H9 (cell line): ENCODE data around the gene PAQR5. TPM values are rescaled to one million over a fixed set of nuclear protein-coding genes. Genes with fewer than 3 reads are reported as not detected.

Experiments
- DNase-seq: peaks from one replicate; pipeline ENCODE4 v3.0.0-alpha.2; 2017
- H2AFZ ChIP-seq: one replicate; pipeline ENCODE4 v1.6.1; 2013; ENCODE audit warnings: mild to moderate bottlenecking, low read length, control low read depth, moderate library complexity
- H2AK5ac ChIP-seq: 2 replicates; pipeline ENCODE4 v1.6.1; 2013; ENCODE audit warnings: low read length, control low read depth, mixed read lengths; ENCODE audit not compliant: insufficient read length
- H2BK120ac ChIP-seq: one replicate; pipeline ENCODE4 v1.6.1; 2013; ENCODE audit warnings: low read depth, mild to moderate bottlenecking, low read length, control low read depth, inconsistent platforms; ENCODE audit not compliant: poor library complexity, severe bottlenecking
- H2BK12ac ChIP-seq: 2 replicates; pipeline ENCODE4 v1.6.1; 2013; ENCODE audit warnings: low read length, control low read depth, mixed read lengths, low read depth; ENCODE audit not compliant: insufficient read length
- H2BK15ac ChIP-seq: 2 replicates; pipeline ENCODE4 v1.6.1; 2013; ENCODE audit warnings: low read depth, low read length, control low read depth
- H2BK20ac ChIP-seq: one replicate; pipeline ENCODE4 v1.6.1; 2013; ENCODE audit warnings: low read depth, mild to moderate bottlenecking, low read length, control low read depth, inconsistent platforms; ENCODE audit not compliant: poor library complexity, severe bottlenecking
- H2BK5ac ChIP-seq: 2 replicates; pipeline ENCODE4 v1.6.1; 2013; ENCODE audit warnings: low read length, control low read depth, mixed read lengths; ENCODE audit not compliant: insufficient read length
- H3K14ac ChIP-seq: 2 replicates; pipeline ENCODE4 v1.6.1; 2013; ENCODE audit warnings: low read length, control low read depth; ENCODE audit not compliant: insufficient read depth
- H3K18ac ChIP-seq: 2 replicates; pipeline ENCODE4 v1.6.1; 2013; ENCODE audit warnings: low read depth, mild to moderate bottlenecking, mixed read lengths, low read length, control low read depth; ENCODE audit not compliant: insufficient read length
- H3K23ac ChIP-seq: 2 replicates; pipeline ENCODE4 v1.6.1; 2013; ENCODE audit warnings: low read length, control low read depth, mixed read lengths, low read depth; ENCODE audit not compliant: insufficient read length
- H3K23me2 ChIP-seq: 2 replicates; pipeline ENCODE4 v1.6.1; 2013; ENCODE audit warnings: low read depth, mild to moderate bottlenecking, mixed read lengths, low read length, control low read depth; ENCODE audit not compliant: insufficient read length, poor library complexity, severe bottlenecking
- H3K27ac ChIP-seq: 2 replicates; pipeline ENCODE4 v1.5.1; 2013; ENCODE audit warnings: low read length, control low read depth, mixed read lengths, low read depth; ENCODE audit not compliant: insufficient read length
- H3K27me3 ChIP-seq: 2 replicates; pipeline ENCODE4 v1.6.1; 2013; ENCODE audit warnings: low read length, control low read depth, inconsistent platforms; ENCODE audit not compliant: insufficient read depth
- H3K4ac ChIP-seq: 2 replicates; pipeline ENCODE4 v1.6.1; 2013; ENCODE audit warnings: low read depth, mild to moderate bottlenecking, control low read depth, inconsistent platforms, low read length, moderate library complexity
- H3K4me1 ChIP-seq: 2 replicates; pipeline ENCODE4 v1.6.1; 2013; ENCODE audit warnings: low read length, control low read depth, inconsistent platforms; ENCODE audit not compliant: insufficient read depth
- H3K4me2 ChIP-seq: 2 replicates; pipeline ENCODE4 v1.6.1; 2013; ENCODE audit warnings: low read length, control low read depth, mixed read lengths; ENCODE audit not compliant: insufficient read length, insufficient read depth
- H3K56ac ChIP-seq: 2 replicates; pipeline ENCODE4 v1.6.1; 2013; ENCODE audit warnings: low read depth, mild to moderate bottlenecking, mixed read lengths, low read length, control low read depth; ENCODE audit not compliant: insufficient read length
- H3K79me1 ChIP-seq: 2 replicates; pipeline ENCODE4 v1.6.1; 2013; ENCODE audit warnings: low read depth, mild to moderate bottlenecking, moderate library complexity, low read length, control low read depth, inconsistent platforms; ENCODE audit not compliant: insufficient read depth, poor library complexity, severe bottlenecking
- H3K79me2 ChIP-seq: 2 replicates; pipeline ENCODE4 v1.6.1; 2013; ENCODE audit warnings: low read length, control low read depth, inconsistent platforms; ENCODE audit not compliant: insufficient read depth
- H3K9ac ChIP-seq: 2 replicates; pipeline ENCODE4 v1.6.1; 2013; ENCODE audit warnings: low read length, control low read depth, mixed read lengths; ENCODE audit not compliant: insufficient read length; ENCODE audit errors: extremely low read depth
- H3K9me3 ChIP-seq: one replicate; pipeline ENCODE4 v1.6.1; 2013; ENCODE audit warnings: low read depth, low read length, inconsistent platforms; ENCODE audit not compliant: control insufficient read depth
- H3T11ph ChIP-seq: one replicate; pipeline ENCODE4 v1.6.1; 2013; ENCODE audit warnings: mild to moderate bottlenecking, low read length, control low read depth, inconsistent platforms
- H4K20me1 ChIP-seq: one replicate; pipeline ENCODE4 v1.6.1; 2013; ENCODE audit not compliant: control insufficient read depth, insufficient read length, insufficient read depth
- H4K5ac ChIP-seq: 2 replicates; pipeline ENCODE4 v1.6.1; 2013; ENCODE audit warnings: low read depth, mild to moderate bottlenecking, mixed read lengths, low read length, control low read depth; ENCODE audit not compliant: insufficient read length
- H4K8ac ChIP-seq: replicated peaks from 2 replicates; pipeline ENCODE4 v1.6.1; 2013; ENCODE audit warnings: low read length, control low read depth, mixed read lengths, low read depth; ENCODE audit not compliant: insufficient read length
- H4K91ac ChIP-seq: 2 replicates; pipeline ENCODE4 v1.6.1; 2013; ENCODE audit warnings: low read depth, mild to moderate bottlenecking, moderate library complexity, mixed read lengths, low read length, control low read depth; ENCODE audit not compliant: insufficient read length
- H3K27ac Mint-ChIP-seq, 3 experiments: 2 replicates in 2 of 3; 3 replicates in 1 of 3; pipeline ENCODE4 v1.8.0; 2020 to 2021; ENCODE audit warnings: mixed read lengths in 3 of 3, mild to moderate bottlenecking in 1 of 3, moderate library complexity in 1 of 3
- H3K27me3 Mint-ChIP-seq: 2 replicates; pipeline ENCODE4 v1.8.0; 2021; ENCODE audit warnings: low read depth, mild to moderate bottlenecking, moderate library complexity, mixed read lengths
- H3K36me3 Mint-ChIP-seq, 3 experiments: 2 replicates in 2 of 3; 3 replicates in 1 of 3; pipeline ENCODE4 v1.8.0; 2020 to 2021; ENCODE audit warnings: low read depth in 3 of 3, mixed read lengths in 3 of 3; ENCODE audit not compliant: insufficient read depth in 1 of 3
- H3K4me1 Mint-ChIP-seq, 2 experiments: 2 replicates each; pipeline ENCODE4 v1.8.0; 2020; ENCODE audit warnings: mixed read lengths in 2 of 2
- H3K4me3 Mint-ChIP-seq, 2 experiments: 2 replicates in 1 of 2; 3 replicates in 1 of 2; pipeline ENCODE4 v1.8.0; 2020 to 2021; ENCODE audit warnings: mild to moderate bottlenecking in 2 of 2, mixed read lengths in 2 of 2, moderate library complexity in 1 of 2
- H3K9me3 Mint-ChIP-seq, 2 experiments: 2 replicates in 1 of 2; 3 replicates in 1 of 2; pipeline ENCODE4 v1.8.0; 2020; ENCODE audit warnings: mild to moderate bottlenecking in 2 of 2, mixed read lengths in 2 of 2, moderate library complexity in 1 of 2
- WGBS: extraction: QIAGEN DNeasy Blood & Tissue Kit; methylation state at CpG from one replicate; pipeline ENCODE4 v1.1.7; 2013; ENCODE audit warnings: missing lambda C conversion rate, low lambda C conversion rate, mixed read lengths; ENCODE audit not compliant: insufficient read length; ENCODE audit errors: extremely low coverage; 5-methylcytosine and 5-hydroxymethylcytosine counted together
- total RNA-seq: library from RNA; stranded (reverse); gene quantifications from 2 replicates; pipeline ENCODE4 v1.2.1, GENCODE V29; 2021
- TF ChIP-seq, protein P1 (sequence below): fragments of 200-600 bp; sonication (generic); conservative IDR thresholded peaks from 3 replicates; pipeline ENCODE4 v1.8.0; 2021; ENCODE audit warnings: antibody characterized with exemption, mild to moderate bottlenecking

PAQR5 gene
- total RNA-seq, 1 experiment from 2014 or later: 1.6 TPM

DNA sequence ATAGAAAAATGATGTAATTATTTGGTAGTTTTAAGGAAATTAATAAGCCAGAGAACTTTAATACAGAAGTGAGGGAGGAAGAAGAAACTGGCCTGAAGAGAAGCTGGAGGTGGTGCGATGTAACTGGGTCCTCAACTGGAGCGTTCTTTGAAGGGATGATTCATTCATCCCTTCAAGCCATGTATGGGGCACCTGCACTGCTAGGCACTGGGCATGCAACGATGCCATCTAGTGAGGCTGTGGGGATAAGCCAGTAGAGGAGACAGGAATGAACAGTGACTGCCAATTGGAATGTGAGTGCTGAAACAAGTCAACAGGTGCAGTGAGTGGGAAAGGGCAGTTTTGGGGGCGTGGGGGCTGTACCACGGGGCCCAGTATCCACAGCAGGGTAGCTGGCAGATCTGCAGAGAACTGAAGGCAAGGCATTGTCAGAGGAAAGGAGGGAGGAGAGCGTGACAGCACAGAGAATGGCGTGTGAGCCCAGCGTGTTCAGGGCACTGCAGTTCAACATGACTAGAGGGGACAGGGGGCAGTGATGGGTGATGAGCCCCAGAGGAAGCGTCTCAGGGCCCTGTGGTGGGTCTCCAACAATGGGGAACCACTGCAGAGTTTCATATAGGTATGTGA, 111.6 kb downstream of the PAQR5 start:
- H3K9me3 ChIP-seq: no peaks in the 10 kb centered on the region
- no peak overlapping the region for H2BK12ac ChIP-seq
- H4K5ac ChIP-seq: no peak overlapping the region
- no peak overlapping the region for H3K9ac ChIP-seq
- no CpG with 5 or more reads among the region's 9 CpGs for WGBS
- no peak overlapping the region for H2BK120ac ChIP-seq
- no peak overlapping the region for H3K23ac ChIP-seq
- H2AFZ ChIP-seq: no peak overlapping the region
- H4K8ac ChIP-seq: no peak overlapping the region
- H2BK20ac ChIP-seq: no peak overlapping the region
- H4K20me1 ChIP-seq: no peaks in the 10 kb centered on the region
- no peak overlapping the region for H3K27ac Mint-ChIP-seq
- peaks cover 5 to 7% of the 10 kb centered on the region in 2 experiments; a peak in 3 of 4 replicates for H3K4me1 Mint-ChIP-seq
- no peak overlapping the region for H3K14ac ChIP-seq
- no peaks in the 10 kb centered on the region for H3K4me1 ChIP-seq
- TF ChIP-seq, protein P1, sequence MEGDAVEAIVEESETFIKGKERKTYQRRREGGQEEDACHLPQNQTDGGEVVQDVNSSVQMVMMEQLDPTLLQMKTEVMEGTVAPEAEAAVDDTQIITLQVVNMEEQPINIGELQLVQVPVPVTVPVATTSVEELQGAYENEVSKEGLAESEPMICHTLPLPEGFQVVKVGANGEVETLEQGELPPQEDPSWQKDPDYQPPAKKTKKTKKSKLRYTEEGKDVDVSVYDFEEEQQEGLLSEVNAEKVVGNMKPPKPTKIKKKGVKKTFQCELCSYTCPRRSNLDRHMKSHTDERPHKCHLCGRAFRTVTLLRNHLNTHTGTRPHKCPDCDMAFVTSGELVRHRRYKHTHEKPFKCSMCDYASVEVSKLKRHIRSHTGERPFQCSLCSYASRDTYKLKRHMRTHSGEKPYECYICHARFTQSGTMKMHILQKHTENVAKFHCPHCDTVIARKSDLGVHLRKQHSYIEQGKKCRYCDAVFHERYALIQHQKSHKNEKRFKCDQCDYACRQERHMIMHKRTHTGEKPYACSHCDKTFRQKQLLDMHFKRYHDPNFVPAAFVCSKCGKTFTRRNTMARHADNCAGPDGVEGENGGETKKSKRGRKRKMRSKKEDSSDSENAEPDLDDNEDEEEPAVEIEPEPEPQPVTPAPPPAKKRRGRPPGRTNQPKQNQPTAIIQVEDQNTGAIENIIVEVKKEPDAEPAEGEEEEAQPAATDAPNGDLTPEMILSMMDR: peak; percentile 48; the same call in 2 of the 3 replicates
- no peaks in the 10 kb centered on the region for H3K23me2 ChIP-seq
- H3T11ph ChIP-seq: no peak overlapping the region
- H2BK15ac ChIP-seq: no peak overlapping the region
- no peaks in the 10 kb centered on the region; a peak in 1 of 5 replicates for H3K9me3 Mint-ChIP-seq
- H2AK5ac ChIP-seq: no peak overlapping the region
- no peak overlapping the region for H3K56ac ChIP-seq
- DNase-seq: peak; percentile 51
- no peak overlapping the region for H4K91ac ChIP-seq
- no peaks in the 10 kb centered on the region for H3K79me1 ChIP-seq
- H3K27me3 Mint-ChIP-seq: no peaks in the 10 kb centered on the region
- H3K79me2 ChIP-seq: peaks cover 4% of the 10 kb centered on the region; the same call in 1 of the 2 replicates
- no peaks in the 10 kb centered on the region for H3K27me3 ChIP-seq
- no peak overlapping the region for H3K4me3 Mint-ChIP-seq
- no peak overlapping the region for H3K4me2 ChIP-seq
- no peak overlapping the region for H3K4ac ChIP-seq
- H3K18ac ChIP-seq: no peak overlapping the region
- H2BK5ac ChIP-seq: no peak overlapping the region
- no peak overlapping the region for H3K27ac ChIP-seq
- H3K36me3 Mint-ChIP-seq: no peaks in the 10 kb centered on the region
